Central memory CD8-positive, alpha-beta T cell (primary cell): Measurements from ENCODE around the gene PTGDS.

Experiments
- ATAC-seq: fragments of 150-1000 bp; cut with Tn5 transposase; replicated peaks from 2 replicates; pipeline ENCODE4 v1.10.0; 2022; ENCODE audit warnings: mild to moderate bottlenecking, moderate FRiP score, moderate number of reproducible peaks; ENCODE audit not compliant: poor library complexity, severe bottlenecking; ENCODE audit errors: extremely low read depth
- DNase-seq, 2 donors: peaks; one replicate each; pipeline ENCODE4 v3.0.0; 2021; ENCODE audit warnings: low spot score in 2 of 2
- H3K27ac Mint-ChIP-seq: one replicate; pipeline ENCODE4 v1.8.0; 2022; ENCODE audit warnings: low read depth, mild to moderate bottlenecking, moderate library complexity, mixed read lengths
- H3K27me3 Mint-ChIP-seq: one replicate; pipeline ENCODE4 v1.8.0; 2022; ENCODE audit warnings: mixed read lengths
- H3K36me3 Mint-ChIP-seq: one replicate; pipeline ENCODE4 v1.8.0; 2022; ENCODE audit warnings: mild to moderate bottlenecking, moderate library complexity, mixed read lengths; ENCODE audit not compliant: insufficient read depth
- H3K4me1 Mint-ChIP-seq: one replicate; pipeline ENCODE4 v1.8.0; 2022; ENCODE audit warnings: mixed read lengths
- H3K4me3 Mint-ChIP-seq: one replicate; pipeline ENCODE4 v1.8.0; 2022; ENCODE audit warnings: mild to moderate bottlenecking, moderate library complexity, mixed read lengths
- H3K9me3 Mint-ChIP-seq: one replicate; pipeline ENCODE4 v1.8.0; 2022; ENCODE audit warnings: mixed read lengths

Gene PTGDS

GRCh38 chr9:136974817-136975535, 2.3 kb upstream of the PTGDS start:
- H3K4me1 Mint-ChIP-seq = peaks cover 27% of the 10 kb centered on the region
- H3K27ac Mint-ChIP-seq = no peak overlapping the region
- peaks cover 1% of the 10 kb centered on the region for H3K36me3 Mint-ChIP-seq
- H3K9me3 Mint-ChIP-seq = no peaks in the 10 kb centered on the region
- no peaks in the 10 kb centered on the region for H3K27me3 Mint-ChIP-seq
- H3K4me3 Mint-ChIP-seq = peak overlapping the region; percentile 52
- no peak for ATAC-seq
- no peak for DNase-seq

GRCh38 chr9:136975644-136976043, 1.7 kb upstream of the PTGDS start:
- Mint-ChIP-seq H3K27ac (no peak overlapping the region), H3K27me3 (no peaks in the 10 kb centered on the region), H3K36me3 (no peaks in the 10 kb centered on the region), H3K4me3 (peak overlapping the region; percentile 52), H3K4me1 (peaks cover 21% of the 10 kb centered on the region), H3K9me3 (no peaks in the 10 kb centered on the region)
- ATAC-seq (no peak), DNase-seq (no peak)

- Mint-ChIP-seq H3K36me3 (peaks cover 2% of the 10 kb centered on the region), H3K27ac (no peak overlapping the region), H3K9me3 (no peaks in the 10 kb centered on the region), H3K27me3 (no peaks in the 10 kb centered on the region), H3K4me3 (peak overlapping the region; percentile 44), H3K4me1 (peaks cover 21% of the 10 kb centered on the region)
- ATAC-seq (no peak), DNase-seq (no peak)
Observed at GRCh38 chr9:136977649-136978072, 357 bp downstream of the PTGDS start.

GRCh38 chr9:136978073-136978864, 965 bp downstream of the PTGDS start:
- Mint-ChIP-seq H3K27ac (no peak overlapping the region), H3K36me3 (peaks cover 2% of the 10 kb centered on the region), H3K4me1 (peaks cover 21% of the 10 kb centered on the region), H3K27me3 (no peaks in the 10 kb centered on the region), H3K9me3 (no peaks in the 10 kb centered on the region), H3K4me3 (peak overlapping the region; percentile 44)
- ATAC-seq (peak; percentile 37), DNase-seq (peak; percentile 54 to 61)

GRCh38 chr9:136978865-136979544, 1.7 kb downstream of the PTGDS start:
- peaks cover 6% of the 10 kb centered on the region for H3K27me3 Mint-ChIP-seq
- H3K4me1 Mint-ChIP-seq = peaks cover 25% of the 10 kb centered on the region
- no peak for DNase-seq
- H3K9me3 Mint-ChIP-seq = no peaks in the 10 kb centered on the region
- H3K27ac Mint-ChIP-seq = no peak overlapping the region
- H3K4me3 Mint-ChIP-seq = no peak overlapping the region
- no peak for ATAC-seq
- peaks cover 2% of the 10 kb centered on the region for H3K36me3 Mint-ChIP-seq

GRCh38 chr9:136979769-136980587, 2.7 kb downstream of the PTGDS start:
- no peak for DNase-seq
- peaks cover 12% of the 10 kb centered on the region for H3K27me3 Mint-ChIP-seq

GRCh38 chr9:136980669-136981478, 3.6 kb downstream of the PTGDS start:
- DNase-seq = no peak

More at GRCh38 chr9:136979769-136980587, 2.7 kb downstream of the PTGDS start:
- ATAC-seq = no peak
- H3K4me1 Mint-ChIP-seq = peaks cover 24% of the 10 kb centered on the region
- no peak overlapping the region for H3K4me3 Mint-ChIP-seq
- H3K36me3 Mint-ChIP-seq = peaks cover 2% of the 10 kb centered on the region
- H3K27ac Mint-ChIP-seq = no peak overlapping the region
- H3K9me3 Mint-ChIP-seq = no peaks in the 10 kb centered on the region

GRCh38 chr9:136981588-136982231, 4.4 kb downstream of the PTGDS start:
- Mint-ChIP-seq H3K4me3 (no peak overlapping the region), H3K36me3 (peaks cover 2% of the 10 kb centered on the region), H3K9me3 (no peaks in the 10 kb centered on the region), H3K27me3 (peaks cover 12% of the 10 kb centered on the region), H3K27ac (no peak overlapping the region), H3K4me1 (peaks cover 7% of the 10 kb centered on the region)
- no peak for ATAC-seq
- DNase-seq = no peak

More at GRCh38 chr9:136980669-136981478, 3.6 kb downstream of the PTGDS start:
- Mint-ChIP-seq H3K27ac (no peak overlapping the region), H3K4me3 (no peak overlapping the region), H3K36me3 (peaks cover 2% of the 10 kb centered on the region), H3K27me3 (peaks cover 12% of the 10 kb centered on the region), H3K4me1 (peaks cover 15% of the 10 kb centered on the region), H3K9me3 (no peaks in the 10 kb centered on the region)
- ATAC-seq = no peak

- DNase-seq = no peak
- no peak within 1 kb of the TSS for H3K4me3 Mint-ChIP-seq
- H3K36me3 Mint-ChIP-seq = peaks cover 2% of the 10 kb centered on the region
- peaks cover 7% of the 10 kb centered on the region for H3K4me1 Mint-ChIP-seq
- H3K27me3 Mint-ChIP-seq = peaks cover 12% of the 10 kb centered on the region
- H3K27ac Mint-ChIP-seq = no peak within 1 kb of the TSS
- no peak for ATAC-seq
- no peaks in the 10 kb centered on the region for H3K9me3 Mint-ChIP-seq
Observed at GRCh38 chr9:136982232-136983051, 5.1 kb downstream of the PTGDS start, which contains the start of gene LCNL1. Gene LCNL1, plus strand, starts transcription at chr9:136982993. Its CDS starts 594 bp downstream, at chr9:136983587.

GRCh38 chr9:136983167-136983566, 5.9 kb downstream of the PTGDS start:
- H3K4me1 Mint-ChIP-seq = peaks cover 7% of the 10 kb centered on the region
- no peak overlapping the region for H3K27ac Mint-ChIP-seq
- H3K36me3 Mint-ChIP-seq = peaks cover 2% of the 10 kb centered on the region
- H3K27me3 Mint-ChIP-seq = peaks cover 12% of the 10 kb centered on the region
- H3K4me3 Mint-ChIP-seq = no peak overlapping the region
- H3K9me3 Mint-ChIP-seq = no peaks in the 10 kb centered on the region
- ATAC-seq (no peak), DNase-seq (no peak)
